Parathyroid adenoma (tissue), 2 donors: ENCODE data around the gene NBAS.

Experiments
- H2AFZ ChIP-seq: fragments of 300-600 bp; sonication (generic); one replicate; pipeline ENCODE4 v1.7.0; 2017; ENCODE audit warnings: antibody characterized with exemption, mild to moderate bottlenecking
- H3K27ac ChIP-seq: fragments of 300-600 bp; sonication (generic); one replicate; pipeline ENCODE4 v1.7.0; 2017
- H3K27me3 ChIP-seq: fragments of 300-600 bp; sonication (generic); one replicate; pipeline ENCODE4 v1.7.0; 2017; ENCODE audit warnings: low read length; ENCODE audit not compliant: control insufficient read depth, insufficient read depth
- H3K36me3 ChIP-seq: fragments of 300-600 bp; sonication (generic); one replicate; pipeline ENCODE4 v1.7.0; 2017; ENCODE audit warnings: low read length; ENCODE audit not compliant: control insufficient read depth, insufficient read depth
- H3K4me1 ChIP-seq: fragments of 300-600 bp; sonication (generic); one replicate; pipeline ENCODE4 v1.7.0; 2017; ENCODE audit warnings: control low read depth
- H3K4me2 ChIP-seq: fragments of 300-600 bp; sonication (generic); one replicate; pipeline ENCODE4 v1.7.0; 2017; ENCODE audit warnings: low read length
- H3K4me3 ChIP-seq: fragments of 300-600 bp; sonication (generic); one replicate; pipeline ENCODE4 v1.7.0; 2017; ENCODE audit warnings: low read depth, low read length
- H3K79me2 ChIP-seq: fragments of 300-600 bp; sonication (generic); one replicate; pipeline ENCODE4 v1.7.0; 2017; ENCODE audit warnings: control low read depth
- H3K9ac ChIP-seq: fragments of 300-600 bp; sonication (generic); one replicate; pipeline ENCODE4 v1.7.0; 2017; ENCODE audit warnings: mild to moderate bottlenecking
- H3K9me3 ChIP-seq: fragments of 300-600 bp; sonication (generic); one replicate; pipeline ENCODE4 v1.7.0; 2017; ENCODE audit warnings: low read length; ENCODE audit not compliant: control insufficient read depth
- CTCF ChIP-seq: fragments of 300-600 bp; sonication (generic); IDR thresholded peaks from one replicate; pipeline ENCODE4 v1.7.0; 2017; ENCODE audit warnings: antibody characterized with exemption, mild to moderate bottlenecking
- donor health status: primary hyperparathyroidism.

NBAS gene

GRCh38 chr2:15284614-15285013 is 276.5 kb downstream of the NBAS start:
- no peak overlapping the region for H3K4me3 ChIP-seq
- no peak overlapping the region for H3K4me2 ChIP-seq
- H3K9me3 ChIP-seq, result no peaks in the 10 kb centered on the region
- no peaks in the 10 kb centered on the region for H3K4me1 ChIP-seq
- H3K9ac ChIP-seq, result no peak overlapping the region
- no peaks in the 10 kb centered on the region for H3K27me3 ChIP-seq
- H2AFZ ChIP-seq, result no peak overlapping the region
- H3K27ac ChIP-seq, result no peak overlapping the region
- no peaks in the 10 kb centered on the region for H3K79me2 ChIP-seq
- TF ChIP-seq CTCF, result no peak
- no peaks in the 10 kb centered on the region for H3K36me3 ChIP-seq

- Histone ChIP-seq H3K27ac (no peak overlapping the region), H3K27me3 (no peaks in the 10 kb centered on the region), H3K4me1 (no peaks in the 10 kb centered on the region), H3K9ac (no peak overlapping the region), H2AFZ (no peak overlapping the region), H3K4me3 (no peak overlapping the region), H3K4me2 (no peak overlapping the region), H3K9me3 (no peaks in the 10 kb centered on the region), H3K36me3 (no peaks in the 10 kb centered on the region), H3K79me2 (no peaks in the 10 kb centered on the region)
- no peak for TF ChIP-seq CTCF
These were observed 279.5 kb downstream of the NBAS start for GRCh38 chr2:15281681-15282080.

GRCh38 chr2:15279201-15279876 is 281.8 kb downstream of the NBAS start:
- Histone ChIP-seq H3K9me3 (no peaks in the 10 kb centered on the region), H3K79me2 (no peaks in the 10 kb centered on the region), H3K4me3 (no peak overlapping the region), H3K4me2 (no peak overlapping the region), H2AFZ (no peak overlapping the region), H3K27ac (no peak overlapping the region), H3K36me3 (no peaks in the 10 kb centered on the region), H3K9ac (no peak overlapping the region), H3K27me3 (no peaks in the 10 kb centered on the region), H3K4me1 (no peaks in the 10 kb centered on the region)
- no peak for TF ChIP-seq CTCF

- no peaks in the 10 kb centered on the region for H3K9me3 ChIP-seq
- no peak overlapping the region for H2AFZ ChIP-seq
- H3K79me2 ChIP-seq, result no peaks in the 10 kb centered on the region
- H3K4me3 ChIP-seq, result no peak overlapping the region
- no peak overlapping the region for H3K4me2 ChIP-seq
- TF ChIP-seq CTCF, result no peak
- no peaks in the 10 kb centered on the region for H3K27me3 ChIP-seq
- H3K36me3 ChIP-seq, result no peaks in the 10 kb centered on the region
- H3K4me1 ChIP-seq, result no peaks in the 10 kb centered on the region
- H3K27ac ChIP-seq, result no peak overlapping the region
- H3K9ac ChIP-seq, result no peak overlapping the region
These were observed 282.8 kb downstream of the NBAS start for GRCh38 chr2:15278296-15278695.

GRCh38 chr2:15275346-15275745 is 285.8 kb downstream of the NBAS start:
- H3K9me3 ChIP-seq, result no peaks in the 10 kb centered on the region
- no peaks in the 10 kb centered on the region for H3K4me1 ChIP-seq
- H3K27me3 ChIP-seq, result no peaks in the 10 kb centered on the region
- H3K79me2 ChIP-seq, result no peaks in the 10 kb centered on the region
- no peaks in the 10 kb centered on the region for H3K36me3 ChIP-seq
- no peak overlapping the region for H2AFZ ChIP-seq
- no peak overlapping the region for H3K4me2 ChIP-seq
- H3K4me3 ChIP-seq, result no peak overlapping the region
- H3K27ac ChIP-seq, result no peak overlapping the region
- H3K9ac ChIP-seq, result no peak overlapping the region
- no peak for TF ChIP-seq CTCF
